Fibroblast of pulmonary artery (primary cell): Measurements from ENCODE around the gene SORL1-AS1.

Experiments
- DNase-seq: peaks from one replicate; pipeline ENCODE4 v3.0.0-alpha.2; 2010; ENCODE audit warnings: low read depth
- H3K4me3 ChIP-seq: replicated peaks from 2 replicates; pipeline ENCODE4 v1.5.1; 2011; ENCODE audit warnings: low read depth, mild to moderate bottlenecking, control low read depth, low read length, moderate library complexity
- TF ChIP-seq, protein P1 (sequence below): IDR thresholded peaks from 2 replicates; pipeline ENCODE4 v1.5.1; 2011; ENCODE audit warnings: mild to moderate bottlenecking, control low read depth, low read length, inconsistent platforms; ENCODE audit errors: missing control alignments

SORL1-AS1 gene

DNA sequence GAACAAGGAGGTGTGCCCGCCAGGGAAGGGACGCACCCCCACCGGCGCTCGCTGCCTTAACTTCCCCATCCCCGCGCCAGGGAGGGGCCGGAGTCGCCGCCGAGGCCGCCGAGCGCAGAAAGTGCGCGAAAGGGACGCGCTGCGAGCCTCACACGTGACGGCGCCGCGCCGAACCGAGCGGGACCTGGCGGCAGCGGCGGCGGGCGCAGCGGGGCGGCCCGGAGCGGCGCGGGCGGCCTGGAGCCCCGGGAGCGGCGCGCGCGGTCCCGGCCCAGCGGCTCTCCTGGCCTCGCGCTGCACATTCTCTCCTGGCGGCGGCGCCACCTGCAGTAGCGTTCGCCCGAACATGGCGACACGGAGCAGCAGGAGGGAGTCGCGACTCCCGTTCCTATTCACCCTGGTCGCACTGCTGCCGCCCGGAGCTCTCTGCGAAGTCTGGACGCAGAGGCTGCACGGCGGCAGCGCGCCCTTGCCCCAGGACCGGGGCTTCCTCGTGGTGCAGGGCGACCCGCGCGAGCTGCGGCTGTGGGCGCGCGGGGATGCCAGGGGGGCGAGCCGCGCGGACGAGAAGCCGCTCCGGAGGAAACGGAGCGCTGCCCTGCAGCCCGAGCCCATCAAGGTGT is 670 bp downstream of the SORL1-AS1 start, which contains the start of gene SORL1:
Gene SORL1 (plus strand): TSS at position 329 of the 623 bp plus-strand sequence. CDS start 18 bp downstream, at position 347.
- peak; percentile 33 for DNase-seq
- TF ChIP-seq, protein P1, sequence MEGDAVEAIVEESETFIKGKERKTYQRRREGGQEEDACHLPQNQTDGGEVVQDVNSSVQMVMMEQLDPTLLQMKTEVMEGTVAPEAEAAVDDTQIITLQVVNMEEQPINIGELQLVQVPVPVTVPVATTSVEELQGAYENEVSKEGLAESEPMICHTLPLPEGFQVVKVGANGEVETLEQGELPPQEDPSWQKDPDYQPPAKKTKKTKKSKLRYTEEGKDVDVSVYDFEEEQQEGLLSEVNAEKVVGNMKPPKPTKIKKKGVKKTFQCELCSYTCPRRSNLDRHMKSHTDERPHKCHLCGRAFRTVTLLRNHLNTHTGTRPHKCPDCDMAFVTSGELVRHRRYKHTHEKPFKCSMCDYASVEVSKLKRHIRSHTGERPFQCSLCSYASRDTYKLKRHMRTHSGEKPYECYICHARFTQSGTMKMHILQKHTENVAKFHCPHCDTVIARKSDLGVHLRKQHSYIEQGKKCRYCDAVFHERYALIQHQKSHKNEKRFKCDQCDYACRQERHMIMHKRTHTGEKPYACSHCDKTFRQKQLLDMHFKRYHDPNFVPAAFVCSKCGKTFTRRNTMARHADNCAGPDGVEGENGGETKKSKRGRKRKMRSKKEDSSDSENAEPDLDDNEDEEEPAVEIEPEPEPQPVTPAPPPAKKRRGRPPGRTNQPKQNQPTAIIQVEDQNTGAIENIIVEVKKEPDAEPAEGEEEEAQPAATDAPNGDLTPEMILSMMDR = peak; percentile 32
- H3K4me3 ChIP-seq = peak within 1 kb of the TSS; percentile 42

DNA sequence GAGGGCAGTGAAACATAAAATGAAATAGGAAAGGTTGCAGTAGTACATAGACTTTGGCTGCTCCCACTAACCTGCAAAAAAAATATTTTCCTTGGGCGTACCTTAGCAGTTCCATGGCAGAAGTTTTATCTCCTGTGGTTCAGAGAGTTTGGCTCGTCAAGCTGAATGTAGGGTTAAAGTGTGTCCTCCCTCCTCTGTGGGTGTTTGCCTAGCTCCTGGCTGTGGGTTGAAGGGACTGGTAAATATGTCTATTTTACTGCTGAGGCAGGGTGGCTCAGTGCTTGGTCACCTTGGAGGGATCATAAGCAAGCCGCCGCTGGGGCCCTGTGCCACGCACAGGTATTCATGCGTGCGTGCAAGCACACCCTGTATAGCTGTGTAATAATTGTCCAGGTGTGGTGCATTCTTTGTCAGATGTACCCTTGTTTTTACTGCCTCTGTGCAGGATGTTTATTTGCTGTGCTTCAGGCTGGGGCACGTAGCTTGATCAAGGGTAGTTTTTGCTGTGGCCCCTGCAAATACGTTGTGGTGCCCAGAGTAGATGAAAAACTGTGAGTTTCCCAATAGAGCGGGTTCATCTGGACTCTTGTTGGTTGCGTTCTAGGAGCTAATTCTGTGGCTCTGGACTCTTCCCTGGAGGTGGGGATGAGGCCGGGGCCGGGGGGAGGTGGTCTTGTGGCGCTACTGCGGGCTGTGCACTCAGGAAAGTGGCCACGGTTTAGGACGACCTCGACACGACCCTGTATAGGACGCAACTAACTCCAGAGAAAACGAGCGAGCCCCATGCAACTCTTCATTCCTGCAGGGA is 1.4 kb downstream of the SORL1-AS1 start:
- TF ChIP-seq, protein P1 = no peak
- H3K4me3 ChIP-seq = peak overlapping the region; percentile 34
- DNase-seq = no peak

DNA sequence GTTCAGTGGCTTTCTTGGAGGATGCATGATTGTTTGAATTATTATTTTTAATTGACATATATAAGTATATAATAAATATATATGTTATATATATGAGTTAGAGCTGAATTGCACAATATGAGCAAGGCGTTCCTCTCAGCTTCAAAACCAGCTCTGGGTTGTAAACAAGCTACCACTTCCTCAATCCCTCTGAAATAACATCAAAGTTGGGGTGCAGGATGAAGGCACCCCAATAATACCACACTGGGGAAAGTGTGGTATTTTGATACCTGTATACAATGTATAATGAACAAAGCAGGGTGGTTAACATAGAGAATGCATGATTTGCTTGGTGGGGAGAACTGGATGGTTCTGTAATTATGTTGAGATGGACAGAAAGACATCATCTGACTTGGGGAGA is 2.4 kb downstream of the SORL1-AS1 start:
- H3K4me3 ChIP-seq = no peak overlapping the region
- TF ChIP-seq, protein P1 = no peak

DNA sequence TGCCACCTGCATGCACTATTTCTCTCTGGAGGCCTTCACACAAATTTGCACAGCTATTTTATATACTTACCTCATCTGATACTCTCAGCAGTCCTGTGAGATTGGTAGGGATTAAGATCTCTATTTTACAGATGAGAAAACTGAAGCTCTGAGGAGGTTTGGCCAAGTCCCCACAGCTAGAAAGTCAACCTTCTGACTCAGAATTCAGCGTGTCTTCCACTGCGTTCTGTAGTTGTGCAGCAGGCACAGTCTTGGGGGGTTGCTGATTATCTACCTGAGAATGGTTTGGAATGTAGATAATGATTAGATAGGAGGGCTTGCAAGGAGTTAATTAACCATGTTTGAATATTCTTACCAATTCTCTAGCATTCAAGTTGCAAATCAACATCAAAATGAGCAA is 3.1 kb downstream of the SORL1-AS1 start:
- no peak overlapping the region for H3K4me3 ChIP-seq
- TF ChIP-seq, protein P1 = no peak
- no peak for DNase-seq

More for the DNA sequence above, 2.4 kb downstream of the SORL1-AS1 start:
- DNase-seq = no peak

DNA sequence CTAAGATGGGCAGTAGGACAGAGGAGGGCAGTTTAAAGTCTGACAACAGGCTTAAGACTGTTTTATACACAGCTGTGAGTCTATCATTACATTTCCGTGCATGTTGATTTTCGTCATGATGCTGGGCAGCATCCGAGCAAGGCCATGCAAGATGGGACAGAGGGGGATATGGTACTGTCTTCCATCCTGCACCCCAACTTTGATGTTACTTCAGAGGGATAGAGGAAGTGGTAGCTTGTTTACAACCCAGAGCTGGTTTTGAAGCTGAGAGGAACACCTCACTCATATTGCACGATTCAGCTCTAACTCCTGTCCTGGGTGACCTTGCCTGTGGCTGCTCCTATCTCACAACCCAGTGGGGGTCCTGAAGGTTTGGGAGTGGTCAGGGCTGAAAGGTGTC is 3.6 kb downstream of the SORL1-AS1 start:
- H3K4me3 ChIP-seq = no peak overlapping the region
- no peak for DNase-seq
- TF ChIP-seq, protein P1 = no peak

DNA sequence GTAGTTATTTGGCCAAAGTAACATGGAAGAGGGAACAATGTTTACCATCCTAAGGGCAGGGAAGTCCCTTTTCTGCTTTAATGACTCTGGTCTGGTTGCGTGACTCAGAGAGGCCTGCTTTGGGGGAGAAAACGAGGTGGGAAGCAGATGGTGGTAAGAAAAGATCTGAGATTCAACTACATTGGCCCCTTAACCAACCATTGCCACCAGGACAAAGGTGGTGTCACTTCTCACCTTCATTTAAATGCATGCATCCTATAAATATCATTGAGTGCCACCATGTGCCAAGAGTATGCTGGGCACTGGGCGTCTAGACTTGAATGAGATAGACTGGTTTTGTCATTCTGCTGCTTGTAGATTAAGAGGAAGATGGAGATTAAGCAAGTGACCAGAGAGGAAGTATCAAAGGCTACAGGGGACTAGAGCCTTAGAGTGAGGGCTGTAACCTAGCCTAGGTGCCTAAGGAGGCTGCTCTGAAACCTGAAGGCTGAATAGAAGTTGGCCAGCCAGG is 4.3 kb downstream of the SORL1-AS1 start:
- H3K4me3 ChIP-seq = no peak overlapping the region
- no peak for DNase-seq
- TF ChIP-seq, protein P1 = no peak
